Type B pancreatic cell (in vitro differentiated cells): ENCODE measurements around the gene LONP2. TPM values are rescaled to one million over a fixed set of nuclear protein-coding genes. Genes with fewer than 3 reads are reported as not detected.

ENCODE experiments used
- DNase-seq: peaks from one replicate; pipeline ENCODE4 v3.0.0; 2021; ENCODE audit warnings: mixed read lengths; ENCODE audit not compliant: unreplicated experiment; ENCODE audit errors: extremely low spot score
- H3K27ac Mint-ChIP-seq: 2 replicates; pipeline ENCODE4 v1.8.0; 2021; ENCODE audit warnings: mild to moderate bottlenecking, mixed read lengths
- H3K27me3 Mint-ChIP-seq: 2 replicates; pipeline ENCODE4 v1.8.0; 2021; ENCODE audit warnings: mixed read lengths
- H3K36me3 Mint-ChIP-seq: 2 replicates; pipeline ENCODE4 v1.8.0; 2021; ENCODE audit warnings: mixed read lengths
- H3K4me1 Mint-ChIP-seq: one replicate; pipeline ENCODE4 v1.8.0; 2021; ENCODE audit warnings: mixed read lengths; ENCODE audit not compliant: unreplicated experiment
- H3K4me3 Mint-ChIP-seq: 2 replicates; pipeline ENCODE4 v1.8.0; 2021; ENCODE audit warnings: mild to moderate bottlenecking, mixed read lengths
- H3K9me3 Mint-ChIP-seq: 2 replicates; pipeline ENCODE4 v1.8.0; 2021; ENCODE audit warnings: mixed read lengths
- total RNA-seq: library from RNA; stranded (reverse); gene quantifications from 2 replicates; pipeline ENCODE4 v1.2.1, GENCODE V29; 2021; ENCODE audit warnings: low replicate concordance
- TF ChIP-seq, protein P1 (sequence below): fragments of 200-600 bp; sonication (generic); conservative IDR thresholded peaks from 2 replicates; pipeline ENCODE4 v1.5.0; 2021; ENCODE audit warnings: antibody characterized with exemption, mild to moderate bottlenecking

LONP2 gene
- total RNA-seq, 1 donor from 2014 or later, result 65.5 TPM

DNA sequence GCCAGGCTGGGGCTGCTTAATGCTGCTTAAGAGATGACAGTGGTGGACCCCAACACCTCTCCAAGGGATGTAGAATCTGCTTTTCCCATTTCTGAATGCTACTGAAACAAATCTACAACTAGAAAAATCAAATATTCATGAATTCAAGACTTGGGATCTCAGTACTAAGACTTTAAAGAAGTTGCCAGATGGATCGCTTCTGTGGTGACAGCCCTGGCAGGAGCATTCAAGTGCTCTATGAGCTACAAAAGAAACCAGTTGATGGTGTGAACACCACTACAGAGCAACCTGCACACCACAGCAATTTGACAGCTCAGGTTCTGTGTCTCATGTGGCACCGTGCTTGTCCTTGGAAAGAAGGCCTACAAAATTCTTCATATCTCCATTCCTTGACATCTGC, 98.5 kb downstream of the LONP2 start:
- Mint-ChIP-seq H3K27me3 (no peaks in the 10 kb centered on the region), H3K4me3 (no peak overlapping the region), H3K27ac (no peak overlapping the region), H3K36me3 (peaks cover 37% of the 10 kb centered on the region), H3K9me3 (no peaks in the 10 kb centered on the region), H3K4me1 (no peaks in the 10 kb centered on the region)
- no peak for DNase-seq
- TF ChIP-seq, protein P1, sequence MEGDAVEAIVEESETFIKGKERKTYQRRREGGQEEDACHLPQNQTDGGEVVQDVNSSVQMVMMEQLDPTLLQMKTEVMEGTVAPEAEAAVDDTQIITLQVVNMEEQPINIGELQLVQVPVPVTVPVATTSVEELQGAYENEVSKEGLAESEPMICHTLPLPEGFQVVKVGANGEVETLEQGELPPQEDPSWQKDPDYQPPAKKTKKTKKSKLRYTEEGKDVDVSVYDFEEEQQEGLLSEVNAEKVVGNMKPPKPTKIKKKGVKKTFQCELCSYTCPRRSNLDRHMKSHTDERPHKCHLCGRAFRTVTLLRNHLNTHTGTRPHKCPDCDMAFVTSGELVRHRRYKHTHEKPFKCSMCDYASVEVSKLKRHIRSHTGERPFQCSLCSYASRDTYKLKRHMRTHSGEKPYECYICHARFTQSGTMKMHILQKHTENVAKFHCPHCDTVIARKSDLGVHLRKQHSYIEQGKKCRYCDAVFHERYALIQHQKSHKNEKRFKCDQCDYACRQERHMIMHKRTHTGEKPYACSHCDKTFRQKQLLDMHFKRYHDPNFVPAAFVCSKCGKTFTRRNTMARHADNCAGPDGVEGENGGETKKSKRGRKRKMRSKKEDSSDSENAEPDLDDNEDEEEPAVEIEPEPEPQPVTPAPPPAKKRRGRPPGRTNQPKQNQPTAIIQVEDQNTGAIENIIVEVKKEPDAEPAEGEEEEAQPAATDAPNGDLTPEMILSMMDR, result no peak

DNA sequence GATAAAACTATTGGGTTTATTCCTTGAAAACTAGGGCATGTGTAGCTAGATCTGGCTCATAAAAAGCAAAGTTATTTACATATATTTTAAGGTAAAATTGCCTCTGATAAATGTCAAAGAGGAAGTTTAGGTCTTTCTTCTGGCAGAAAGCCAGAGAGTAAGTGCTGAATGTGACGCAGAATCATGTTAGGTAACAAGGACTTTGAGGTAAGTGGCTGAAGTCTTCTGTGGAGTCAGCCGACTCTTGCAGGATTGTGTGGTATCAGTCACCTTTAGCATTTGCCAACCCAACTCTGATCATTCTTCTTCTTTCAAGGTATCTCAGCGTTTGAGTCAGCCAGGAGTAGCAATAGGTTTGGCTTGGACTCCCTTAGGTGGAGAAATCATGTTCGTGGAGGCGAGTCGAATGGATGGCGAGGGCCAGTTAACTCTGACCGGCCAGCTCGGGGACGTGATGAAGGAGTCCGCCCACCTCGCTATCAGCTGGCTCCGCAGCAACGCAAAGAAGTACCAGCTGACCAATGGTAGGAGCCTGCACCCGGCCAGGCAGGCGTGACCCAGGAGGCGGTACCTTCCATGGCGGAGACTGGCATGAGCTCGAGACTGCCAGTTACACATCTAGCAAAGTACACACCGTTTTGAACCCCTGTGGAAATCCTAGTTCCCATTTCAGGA, 103.2 kb downstream of the LONP2 start:
- no peaks in the 10 kb centered on the region for H3K27me3 Mint-ChIP-seq

DNA sequence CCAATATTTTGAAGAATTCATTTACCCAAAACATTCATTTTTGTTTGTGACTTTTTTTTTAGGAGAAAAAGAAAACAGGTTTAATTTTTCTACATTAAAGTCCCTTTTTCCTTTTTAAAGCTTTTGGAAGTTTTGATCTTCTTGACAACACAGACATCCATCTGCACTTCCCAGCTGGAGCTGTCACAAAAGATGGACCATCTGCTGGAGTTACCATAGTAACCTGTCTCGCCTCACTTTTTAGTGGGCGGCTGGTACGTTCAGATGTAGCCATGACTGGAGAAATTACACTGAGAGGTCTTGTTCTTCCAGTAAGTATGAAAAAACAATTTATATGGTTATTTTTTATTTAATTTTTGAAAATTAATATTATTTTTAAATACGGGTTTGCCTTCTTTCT, 103.9 kb downstream of the LONP2 start:
- Mint-ChIP-seq H3K4me3 (no peak overlapping the region), H3K36me3 (peaks cover 21% of the 10 kb centered on the region), H3K27ac (no peak overlapping the region), H3K9me3 (no peaks in the 10 kb centered on the region), H3K27me3 (no peaks in the 10 kb centered on the region), H3K4me1 (no peaks in the 10 kb centered on the region)
- DNase-seq, result no peak
- TF ChIP-seq, protein P1, result no peak

More for the DNA sequence above, 103.2 kb downstream of the LONP2 start:
- Mint-ChIP-seq H3K4me1 (no peaks in the 10 kb centered on the region), H3K36me3 (peaks cover 19% of the 10 kb centered on the region), H3K4me3 (no peak overlapping the region), H3K27ac (no peak overlapping the region), H3K9me3 (no peaks in the 10 kb centered on the region)
- no peak for DNase-seq
- TF ChIP-seq, protein P1, result no peak

DNA sequence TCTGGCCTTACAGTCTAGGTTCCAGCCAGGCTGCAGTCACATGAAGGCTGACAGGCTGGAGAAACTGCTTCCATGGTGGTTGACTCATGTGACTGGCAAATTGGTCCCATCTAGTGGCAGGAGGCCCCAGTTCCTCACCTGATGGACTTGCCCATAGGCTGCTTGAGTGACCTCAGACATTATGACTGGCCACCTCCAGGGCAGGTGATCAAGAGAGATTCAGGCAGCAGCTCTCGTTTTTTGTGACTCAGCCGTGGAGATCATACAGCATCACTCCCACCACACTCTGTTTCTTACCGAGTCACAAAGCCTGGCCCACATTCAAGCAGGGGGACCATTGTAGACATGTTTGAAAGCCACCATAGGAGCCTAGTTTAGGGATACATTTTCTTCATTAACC, 106.6 kb downstream of the LONP2 start:
- no peaks in the 10 kb centered on the region for H3K9me3 Mint-ChIP-seq
- TF ChIP-seq, protein P1, result no peak
- peaks cover 28% of the 10 kb centered on the region for H3K36me3 Mint-ChIP-seq
- peaks cover 5% of the 10 kb centered on the region for H3K4me1 Mint-ChIP-seq
- H3K27ac Mint-ChIP-seq, result no peak overlapping the region
- H3K27me3 Mint-ChIP-seq, result no peaks in the 10 kb centered on the region
- DNase-seq, result no peak
- H3K4me3 Mint-ChIP-seq, result no peak overlapping the region

DNA sequence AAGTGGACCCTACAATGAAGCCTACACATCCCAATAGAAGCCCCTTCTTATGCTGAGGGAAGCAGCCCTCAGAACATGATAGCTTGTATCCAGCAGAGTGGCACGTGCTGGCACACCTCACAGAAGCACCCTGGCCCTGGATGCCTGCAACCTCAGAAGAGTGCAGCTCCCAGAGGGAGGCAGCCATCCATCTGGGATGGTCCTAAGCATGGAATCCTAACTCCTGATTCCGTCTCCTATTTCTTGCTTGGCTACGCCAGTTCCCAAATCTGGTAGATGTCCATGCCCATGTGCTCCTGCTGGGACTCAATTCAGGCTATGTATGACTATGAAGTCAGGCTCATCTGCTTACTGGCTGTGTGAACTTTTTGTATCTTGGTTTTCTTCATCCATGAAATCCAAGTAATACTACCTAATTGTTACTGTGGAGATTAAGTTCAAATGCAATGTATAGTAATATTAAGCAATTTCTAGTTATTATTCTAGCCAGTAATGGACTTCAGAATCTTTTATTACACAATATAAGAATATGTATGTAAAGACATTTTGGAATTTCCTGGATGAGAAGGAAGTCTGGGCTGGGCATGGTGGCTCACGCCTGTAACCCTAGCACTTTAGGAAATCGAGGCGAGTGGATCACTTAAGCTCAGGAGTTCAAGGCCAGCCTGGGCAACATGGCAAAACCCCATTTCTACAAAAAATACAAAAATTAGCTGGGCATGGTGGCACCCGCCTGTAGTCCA, 108.7 kb downstream of the LONP2 start:
- no peak for DNase-seq
- peaks cover 5% of the 10 kb centered on the region for H3K4me1 Mint-ChIP-seq
- H3K4me3 Mint-ChIP-seq, result no peak overlapping the region
- H3K27me3 Mint-ChIP-seq, result no peaks in the 10 kb centered on the region
- TF ChIP-seq, protein P1, result no peak
- H3K9me3 Mint-ChIP-seq, result no peaks in the 10 kb centered on the region
- H3K27ac Mint-ChIP-seq, result no peak overlapping the region
- peaks cover 34% of the 10 kb centered on the region for H3K36me3 Mint-ChIP-seq
